ENCODE data around the gene MEIKIN.

The MEIKIN gene

GRCh38 chr5:131825404-131826013 lies 120.0 kb downstream of the MEIKIN start:
- Histone ChIP-seq H3K9me3 (ENCODE audit: control insufficient read depth, insufficient read depth, low read length) (no peaks in the 10 kb centered on the region), H3K9me2 (replicated peaks; ENCODE audit: control insufficient read depth, low read length) (no peaks in the 10 kb centered on the region), H4K20me1 (ENCODE audit: control insufficient read depth, insufficient read depth, low read depth, low read length) (no peaks in the 10 kb centered on the region), H3K4me3 (ENCODE audit: low read length) (no peak overlapping the region), H3K4me1 (ENCODE audit: control insufficient read depth, low read length) (no peaks in the 10 kb centered on the region), H3F3A (ENCODE audit: control insufficient read depth, insufficient read depth) (no peaks in the 10 kb centered on the region), H3K4me2 (ENCODE audit: low read length) (no peak overlapping the region), H3K27me3 (ENCODE audit: control insufficient read depth, low read length) (no peaks in the 10 kb centered on the region), H3K27ac (ENCODE audit: low read depth, low read length) (no peak overlapping the region), H3K36me3 (ENCODE audit: control insufficient read depth, low read length) (no peaks in the 10 kb centered on the region), H3K79me2 (ENCODE audit: control insufficient read depth, low read length) (no peaks in the 10 kb centered on the region)
- no peak for TF ChIP-seq EZH2phosphoT487 (IDR thresholded peaks at IDR 0.05; ENCODE audit: borderline replicate concordance, low read length)
- TF ChIP-seq CTCF (IDR thresholded peaks at IDR 0.05; ENCODE audit: low read depth, low read length, poor library complexity, severe bottlenecking), result no peak

- H3F3A ChIP-seq (ENCODE audit: control insufficient read depth, insufficient read depth), result no peaks in the 10 kb centered on the region
- H3K36me3 ChIP-seq (ENCODE audit: control insufficient read depth, low read length), result no peaks in the 10 kb centered on the region
- no peaks in the 10 kb centered on the region for H3K27me3 ChIP-seq (ENCODE audit: control insufficient read depth, low read length)
- H3K9me3 ChIP-seq (ENCODE audit: control insufficient read depth, insufficient read depth, low read length), result no peaks in the 10 kb centered on the region
- no peaks in the 10 kb centered on the region for H3K9me2 ChIP-seq (replicated peaks; ENCODE audit: control insufficient read depth, low read length)
- H3K4me2 ChIP-seq (ENCODE audit: low read length), result no peak overlapping the region
- no peaks in the 10 kb centered on the region for H3K4me1 ChIP-seq (ENCODE audit: control insufficient read depth, low read length)
- no peaks in the 10 kb centered on the region for H4K20me1 ChIP-seq (ENCODE audit: control insufficient read depth, insufficient read depth, low read depth, low read length)
- no peak for TF ChIP-seq EZH2phosphoT487 (IDR thresholded peaks at IDR 0.05; ENCODE audit: borderline replicate concordance, low read length)
- H3K4me3 ChIP-seq (ENCODE audit: low read length), result no peak overlapping the region
- no peak overlapping the region for H3K27ac ChIP-seq (ENCODE audit: low read depth, low read length)
- H3K79me2 ChIP-seq (ENCODE audit: control insufficient read depth, low read length), result no peaks in the 10 kb centered on the region
Measured at GRCh38 chr5:131824631-131825030, 120.8 kb downstream of the MEIKIN start.

- no peaks in the 10 kb centered on the region for H3F3A ChIP-seq (ENCODE audit: control insufficient read depth, insufficient read depth)
- H3K4me2 ChIP-seq (ENCODE audit: low read length), result no peak overlapping the region
- no peaks in the 10 kb centered on the region for H4K20me1 ChIP-seq (ENCODE audit: control insufficient read depth, insufficient read depth, low read depth, low read length)
- H3K79me2 ChIP-seq (ENCODE audit: control insufficient read depth, low read length), result no peaks in the 10 kb centered on the region
- H3K36me3 ChIP-seq (ENCODE audit: control insufficient read depth, low read length), result no peaks in the 10 kb centered on the region
- no peaks in the 10 kb centered on the region for H3K27me3 ChIP-seq (ENCODE audit: control insufficient read depth, low read length)
- no peak overlapping the region for H3K4me3 ChIP-seq (ENCODE audit: low read length)
- no peaks in the 10 kb centered on the region for H3K9me2 ChIP-seq (replicated peaks; ENCODE audit: control insufficient read depth, low read length)
- H3K9me3 ChIP-seq (ENCODE audit: control insufficient read depth, insufficient read depth, low read length), result no peaks in the 10 kb centered on the region
- H3K4me1 ChIP-seq (ENCODE audit: control insufficient read depth, low read length), result peaks cover 5% of the 10 kb centered on the region
- H3K27ac ChIP-seq (ENCODE audit: low read depth, low read length), result no peak overlapping the region
- no peak for TF ChIP-seq CTCF (IDR thresholded peaks at IDR 0.05; ENCODE audit: low read depth, low read length, poor library complexity, severe bottlenecking)
- no peak for TF ChIP-seq EZH2phosphoT487 (IDR thresholded peaks at IDR 0.05; ENCODE audit: borderline replicate concordance, low read length)
Measured at GRCh38 chr5:131821221-131821620, 124.2 kb downstream of the MEIKIN start.

- no peak overlapping the region for H3K4me2 ChIP-seq (ENCODE audit: low read length)
- no peaks in the 10 kb centered on the region for H3K79me2 ChIP-seq (ENCODE audit: control insufficient read depth, low read length)
- TF ChIP-seq EZH2phosphoT487 (IDR thresholded peaks at IDR 0.05; ENCODE audit: borderline replicate concordance, low read length) (no peak), CTCF (IDR thresholded peaks at IDR 0.05; ENCODE audit: low read depth, low read length, poor library complexity, severe bottlenecking) (no peak)
- no peaks in the 10 kb centered on the region for H3K9me3 ChIP-seq (ENCODE audit: control insufficient read depth, insufficient read depth, low read length)
- no peaks in the 10 kb centered on the region for H3K9me2 ChIP-seq (replicated peaks; ENCODE audit: control insufficient read depth, low read length)
- no peaks in the 10 kb centered on the region for H3K36me3 ChIP-seq (ENCODE audit: control insufficient read depth, low read length)
- H3K27ac ChIP-seq (ENCODE audit: low read depth, low read length), result no peak overlapping the region
- no peak overlapping the region for H3K4me3 ChIP-seq (ENCODE audit: low read length)
- H4K20me1 ChIP-seq (ENCODE audit: control insufficient read depth, insufficient read depth, low read depth, low read length), result no peaks in the 10 kb centered on the region
- peaks cover 5% of the 10 kb centered on the region for H3K4me1 ChIP-seq (ENCODE audit: control insufficient read depth, low read length)
- no peaks in the 10 kb centered on the region for H3F3A ChIP-seq (ENCODE audit: control insufficient read depth, insufficient read depth)
- H3K27me3 ChIP-seq (ENCODE audit: control insufficient read depth, low read length), result no peaks in the 10 kb centered on the region
Measured at GRCh38 chr5:131818001-131818724, 127.3 kb downstream of the MEIKIN start.
